GM04504 (cell line): ENCODE measurements around the gene NDUFB4.
"Not testable (repeated sequence)": the region's sequence is repeated elsewhere in the genome, so short reads cannot be mapped to it uniquely, and the experiment has no call there.

Experiments
- DNase-seq: peaks from one replicate; pipeline ENCODE4 v3.0.0-alpha.2; 2012; ENCODE audit warnings: low read depth

Gene NDUFB4

DNA sequence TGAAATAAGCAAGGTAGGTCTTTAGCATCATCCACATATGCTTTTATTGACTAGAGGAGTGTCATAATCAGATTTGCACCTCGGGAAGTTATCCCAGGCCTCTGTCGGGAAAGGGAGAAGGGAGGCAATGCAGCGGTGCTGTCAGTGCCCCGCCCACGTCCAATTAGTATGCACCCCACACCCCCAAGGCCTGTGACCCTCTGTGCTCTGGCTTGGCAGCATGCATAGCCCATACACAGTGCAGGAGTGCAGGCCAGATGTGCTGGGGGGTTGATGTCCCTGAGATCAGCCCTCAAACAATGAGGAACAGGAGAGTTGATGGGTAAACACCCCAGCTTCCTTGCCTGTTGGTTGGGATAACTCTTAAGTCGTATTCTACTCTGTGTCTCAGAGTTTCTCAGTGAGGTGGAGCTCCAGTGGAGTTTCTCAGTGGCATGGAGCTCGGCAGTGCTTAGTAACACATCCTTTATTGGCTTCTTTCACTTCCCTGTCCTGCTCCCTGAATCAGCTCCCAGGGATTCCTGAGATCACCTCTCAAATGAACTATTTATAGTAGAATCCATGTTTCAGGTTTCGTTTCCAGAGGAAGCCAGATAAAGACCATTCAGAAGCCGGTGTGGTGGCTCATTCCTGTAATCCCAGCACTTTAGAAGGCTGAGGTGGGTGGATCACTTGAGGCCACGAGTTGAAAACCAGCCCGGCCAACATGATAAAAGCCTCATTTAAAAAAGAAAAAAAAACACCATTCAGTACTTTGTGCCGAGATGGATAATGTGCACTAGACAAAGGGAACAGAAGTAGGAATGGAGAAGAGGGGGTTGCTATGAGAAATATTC is 26.7 kb upstream of the NDUFB4 start:
- DNase-seq: no peak

DNA sequence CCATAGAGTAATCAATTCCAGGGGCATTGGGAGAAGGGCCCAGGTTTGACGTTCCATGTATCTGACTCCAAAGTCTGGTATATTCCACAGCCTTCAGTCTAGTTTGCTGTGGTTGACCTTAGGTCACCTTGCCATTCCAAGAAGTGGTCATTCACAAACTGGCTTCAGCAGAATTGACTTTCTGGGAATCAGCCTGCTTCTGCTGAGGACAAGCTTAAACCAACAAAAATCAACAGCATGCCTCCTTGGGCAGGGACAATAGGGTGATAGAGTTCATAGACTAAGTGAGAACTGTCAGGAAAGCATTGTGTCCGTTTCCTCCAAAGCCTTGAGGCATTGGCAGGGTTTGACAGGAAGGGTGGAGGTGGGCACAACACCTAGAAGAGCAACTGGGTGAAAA is 24.1 kb upstream of the NDUFB4 start:
- DNase-seq: no peak

GRCh38 chr3:120587332-120587975 is 8.7 kb upstream of the NDUFB4 start:
- no peak for DNase-seq

GRCh38 chr3:120595788-120596115 is 384 bp upstream of the NDUFB4 start:
- no peak for DNase-seq

DNA sequence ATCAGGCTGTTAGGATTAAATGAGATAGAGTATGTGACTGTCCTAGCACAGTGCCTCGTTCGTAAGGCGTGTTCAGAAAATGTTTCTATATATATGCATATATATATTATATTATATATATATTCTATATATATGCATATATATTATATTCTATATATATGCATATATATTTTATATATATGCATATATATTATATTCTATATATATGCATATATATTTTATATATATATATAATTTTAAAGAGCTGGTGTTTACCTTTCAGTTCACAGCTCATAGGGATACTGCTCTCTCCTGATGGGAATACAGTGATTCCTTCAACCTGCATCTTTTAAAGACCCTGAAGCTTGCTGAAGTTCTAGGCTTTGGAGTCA is 702 bp downstream of the NDUFB4 start:
- DNase-seq: no peak

GRCh38 chr3:120597445-120598049 is 1.4 kb downstream of the NDUFB4 start:
- DNase-seq: no peak

GRCh38 chr3:120599211-120599610 is 3.1 kb downstream of the NDUFB4 start:
- DNase-seq: no peak

GRCh38 chr3:120601554-120601953 is 5.4 kb downstream of the NDUFB4 start:
- DNase-seq: no peak

DNA sequence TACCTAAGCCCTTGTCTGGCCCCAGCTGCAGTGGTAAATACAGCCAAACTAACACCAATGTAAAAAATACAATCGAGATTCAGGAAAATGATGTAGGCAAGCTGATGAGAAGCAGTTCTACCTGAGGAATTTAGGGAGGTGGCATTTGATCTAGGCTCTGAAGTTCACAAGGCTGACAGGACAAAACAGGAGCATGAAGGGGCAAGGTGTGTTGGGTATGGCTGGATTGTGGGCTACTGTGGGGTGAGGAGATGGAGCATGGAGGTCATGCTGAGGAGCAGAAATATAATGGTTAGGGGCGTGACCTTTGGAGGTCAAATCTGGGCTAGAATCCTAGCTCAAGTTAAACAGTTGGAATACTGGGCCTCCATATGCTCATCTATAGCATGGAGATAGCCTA is 6.5 kb downstream of the NDUFB4 start:
- no peak for DNase-seq

DNA sequence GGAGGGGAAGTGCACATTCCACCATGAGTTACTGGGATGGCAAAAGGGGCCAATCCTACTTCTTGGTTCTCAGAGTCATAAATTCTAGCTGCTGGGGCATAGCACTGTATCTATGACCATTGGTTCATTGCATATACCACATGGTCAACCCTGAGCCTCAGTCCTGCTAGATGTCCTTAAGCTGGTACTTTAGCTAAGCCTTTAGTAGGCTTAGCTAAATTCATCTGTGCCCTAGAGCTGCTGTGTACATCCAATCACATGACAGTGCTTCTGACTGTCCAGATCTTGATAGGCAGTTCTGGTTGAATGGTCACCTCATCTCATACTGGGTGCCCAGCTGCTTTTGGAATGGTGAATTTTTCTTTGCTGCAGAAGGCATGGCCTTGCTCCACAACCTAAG is 8.2 kb downstream of the NDUFB4 start:
- no peak for DNase-seq

- no peak for DNase-seq
Observed at GRCh38 chr3:120604784-120605183, 8.6 kb downstream of the NDUFB4 start.

DNA sequence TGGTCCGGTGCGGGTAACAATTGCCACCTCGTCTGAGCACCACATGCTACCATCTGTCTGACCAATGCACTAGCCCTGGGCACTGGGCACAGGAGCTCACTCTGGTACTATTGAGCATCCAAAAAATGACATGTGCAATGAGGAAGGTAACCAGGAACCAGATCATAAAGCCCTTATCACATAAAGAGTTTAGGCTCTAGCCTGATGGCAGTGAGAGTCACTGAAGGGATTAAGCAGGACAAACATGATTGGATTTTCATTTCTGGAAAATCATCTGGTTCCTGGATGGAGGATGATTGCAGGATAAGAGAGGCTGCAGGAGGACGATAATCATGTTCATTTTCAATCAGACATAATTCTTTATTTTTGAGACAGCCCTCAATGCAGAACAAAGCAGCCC is 12.4 kb downstream of the NDUFB4 start:
- DNase-seq: no peak

DNA sequence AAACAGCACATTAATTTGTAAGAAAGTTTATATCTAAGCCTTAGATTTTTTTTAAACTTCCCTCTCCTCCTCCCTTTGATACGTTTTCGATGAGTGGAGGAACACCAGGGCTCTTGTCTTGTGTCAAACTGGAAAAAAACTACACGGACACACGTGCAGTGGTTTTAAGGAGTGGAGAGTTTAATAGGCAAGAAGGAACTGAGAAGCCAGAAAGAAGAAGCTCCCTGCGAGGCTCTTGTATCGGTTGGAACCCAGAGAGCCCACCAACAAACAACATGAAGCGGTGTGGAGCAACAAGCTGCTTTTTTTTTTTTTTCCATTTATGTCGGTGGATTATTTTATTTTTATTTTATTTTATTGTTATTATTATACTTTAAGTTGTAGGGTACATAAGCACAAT is 18.6 kb downstream of the NDUFB4 start:
- no peak for DNase-seq

- DNase-seq: peak; percentile 88
Observed at GRCh38 chr3:120615847-120616609, 19.9 kb downstream of the NDUFB4 start.

DNA sequence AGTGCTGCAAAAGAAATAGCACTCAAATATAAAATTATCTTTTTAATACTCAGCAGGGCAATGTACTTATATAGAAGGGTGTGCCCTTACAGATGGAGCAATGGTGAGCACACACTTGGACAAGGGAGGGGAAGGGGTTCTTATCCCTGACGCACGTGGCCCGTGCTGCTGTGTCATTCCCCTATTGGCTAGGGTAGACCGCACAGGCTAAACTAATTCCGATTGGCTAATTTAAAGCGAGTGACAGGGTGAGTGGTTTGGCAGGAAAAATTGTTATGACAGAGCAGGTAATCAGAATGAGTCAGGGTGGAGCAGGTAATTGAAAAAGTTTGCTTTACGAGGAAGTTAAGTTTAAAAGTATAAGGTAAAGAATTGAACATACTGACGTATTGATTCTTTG is 20.6 kb downstream of the NDUFB4 start:
- DNase-seq: not testable (repeated sequence)

DNA sequence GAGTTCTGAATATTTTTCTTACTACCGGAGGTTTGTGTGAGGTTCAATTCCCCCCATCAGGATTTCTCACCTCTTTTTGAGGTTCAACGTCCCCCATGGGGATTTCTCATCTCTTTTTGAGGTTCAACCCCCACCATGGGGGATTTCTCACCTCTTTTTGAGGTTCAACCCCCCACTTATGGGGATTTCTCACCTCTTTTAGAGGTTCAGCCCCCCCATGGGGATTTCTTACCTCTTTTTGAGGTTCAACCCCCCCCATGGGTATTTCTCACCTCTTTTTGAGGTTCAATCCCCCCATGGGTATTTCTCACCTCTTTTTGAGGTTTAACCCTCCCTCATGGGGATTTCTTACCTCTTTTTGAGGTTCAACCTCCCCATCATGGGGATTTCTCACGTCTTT is 26.3 kb downstream of the NDUFB4 start:
- DNase-seq: no peak

GRCh38 chr3:120622870-120623726 is 27.0 kb downstream of the NDUFB4 start:
- peak; percentile 53 for DNase-seq

DNA sequence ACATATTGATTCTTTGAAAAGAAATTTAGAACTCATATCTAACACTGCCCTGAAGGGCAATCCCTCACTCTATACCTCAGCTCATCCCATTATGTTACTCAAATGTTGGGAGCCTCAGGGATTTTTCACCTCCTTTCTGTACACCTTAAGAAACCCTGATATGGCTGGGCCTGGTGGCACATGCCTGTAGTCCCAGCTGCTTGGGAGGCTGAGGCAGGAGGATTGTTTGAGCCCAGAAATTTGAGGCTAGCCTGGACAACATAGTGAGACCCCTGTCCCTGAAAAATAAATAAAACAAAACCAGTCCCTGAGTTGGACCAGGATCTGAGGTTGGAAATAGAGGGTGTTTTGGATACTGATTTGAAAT is 27.6 kb downstream of the NDUFB4 start:
- no peak for DNase-seq

GRCh38 chr3:120625159-120625586 is 29.0 kb downstream of the NDUFB4 start:
- no peak for DNase-seq

- DNase-seq: no peak
Observed at GRCh38 chr3:120634539-120634938, 38.4 kb downstream of the NDUFB4 start.

DNA sequence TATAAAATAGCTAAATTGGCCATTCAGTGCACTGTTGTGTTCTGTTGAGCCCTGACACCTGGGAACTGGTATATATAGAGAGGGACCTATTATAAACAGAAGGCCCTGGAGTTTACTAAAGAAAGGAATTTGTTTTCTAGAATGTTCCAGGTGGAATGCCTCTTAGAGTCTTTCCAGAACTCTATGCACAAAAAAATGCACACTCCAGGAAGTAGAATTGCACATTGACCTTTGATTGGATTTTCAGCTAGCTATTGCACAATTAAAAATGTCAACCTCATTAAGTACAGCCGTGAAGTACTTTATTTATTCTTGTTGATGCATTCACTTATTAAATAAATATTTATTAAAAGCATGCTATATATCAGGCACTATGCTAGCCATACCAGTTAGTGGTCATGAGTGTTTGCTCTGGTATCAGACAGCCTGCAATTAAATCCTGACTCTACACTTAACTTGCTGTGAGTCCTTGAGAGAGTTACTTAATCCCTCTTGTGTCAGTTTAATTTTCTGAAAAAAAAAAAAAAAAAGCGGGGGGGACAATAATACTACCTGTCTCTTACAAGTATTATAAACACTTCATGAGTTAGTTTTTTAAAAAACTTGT is 40.8 kb downstream of the NDUFB4 start:
- no peak for DNase-seq
